ENCODE results near the gene TENT5C. TPM values are rescaled to one million over a fixed set of nuclear protein-coding genes. Genes with fewer than 3 reads are reported as not detected.

Gene TENT5C
- total and polyA plus RNA-seq, 3 experiments from 2014 or later: 3.7 to 12.6 (median 4.1) TPM

- Histone ChIP-seq H3K27ac (ENCODE audit: low read depth, low read length) (no peak overlapping the region), H3K4me1 (ENCODE audit: insufficient read depth, low read length) (peaks cover 95% of the 10 kb centered on the region), H3K36me3 (ENCODE audit: insufficient read depth, low read length) (no peaks in the 10 kb centered on the region), H3K9me3 (ENCODE audit: low read length) (no peaks in the 10 kb centered on the region), H3K4me3 (ENCODE audit: low read length) (peak overlapping the region; percentile 21), H3K27me3 (ENCODE audit: insufficient read depth, low read length, poor library complexity, severe bottlenecking) (no peaks in the 10 kb centered on the region)
- ChIA-PET POLR2A (interaction anchor here (0.9 to 1.8 kb wide), 2 partner anchors 45 to 52 kb away, joined by 3 to 20 read pairs; partner anchors contain the start of gene TENT5C), CTCF (interaction anchor here (1.0 to 4.4 kb wide), 6 partner anchors 9 to 123 kb away, joined by 4 to 43 read pairs (median 10); partner anchors contain the start of gene TENT5C)
- H3K27me3 Mint-ChIP-seq: peaks cover 0 to 5% of the 10 kb centered on the region in 2 donors
- H3K4me1 Mint-ChIP-seq: peaks cover 93 to 98% (median 96%) of the 10 kb centered on the region in 3 donors
- H3K4me3 Mint-ChIP-seq: peak overlapping the region; percentile 11 to 86 (median 72)
- no peak for DNase-seq
- peak overlapping the region; percentile 28 to 99 (median 98) for H3K27ac Mint-ChIP-seq
- H3K9me3 Mint-ChIP-seq: peaks cover 5 to 15% (median 6%) of the 10 kb centered on the region in 5 donors
- peaks cover 0 to 11% (median 0%) of the 10 kb centered on the region in 3 donors for H3K36me3 Mint-ChIP-seq
These were observed 52.3 kb downstream of the TENT5C start for GRCh38 chr1:117657949-117658660.

DNA sequence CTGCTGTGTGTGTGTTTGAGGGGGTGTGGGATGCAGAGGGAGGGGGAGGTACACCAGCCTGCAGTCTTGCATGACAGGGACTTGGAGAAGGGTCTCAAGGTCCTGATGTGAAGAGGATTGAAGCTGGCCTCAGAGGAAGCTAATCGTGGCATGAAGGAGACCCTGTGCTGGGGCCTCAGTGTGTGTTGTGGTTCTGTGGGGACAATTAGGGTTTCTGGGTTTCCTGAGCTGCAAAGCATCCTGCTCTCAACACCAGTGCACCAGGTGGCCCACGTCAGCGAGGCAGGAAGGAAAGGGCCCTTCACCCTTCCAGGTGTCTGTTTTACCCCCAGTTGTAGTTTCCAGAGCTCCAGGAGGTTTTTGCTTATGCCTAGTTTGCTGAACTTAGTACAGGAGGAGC is 52.8 kb downstream of the TENT5C start:
- H3K4me3 Mint-ChIP-seq: peak overlapping the region; percentile 11 to 86 (median 72)
- H3K27me3 Mint-ChIP-seq: peaks cover 0 to 2% of the 10 kb centered on the region in 2 donors
- DNase-seq: peak; percentile 56 to 89 (median 87)
- Histone ChIP-seq H3K4me1 (ENCODE audit: insufficient read depth, low read length) (peaks cover 95% of the 10 kb centered on the region), H3K27me3 (ENCODE audit: insufficient read depth, low read length, poor library complexity, severe bottlenecking) (no peaks in the 10 kb centered on the region), H3K4me3 (ENCODE audit: low read length) (peak overlapping the region; percentile 21), H3K9me3 (ENCODE audit: low read length) (no peaks in the 10 kb centered on the region), H3K27ac (ENCODE audit: low read depth, low read length) (no peak overlapping the region), H3K36me3 (ENCODE audit: insufficient read depth, low read length) (no peaks in the 10 kb centered on the region)
- CTCF ChIA-PET: interaction anchor here (1.0 to 4.4 kb wide), 6 partner anchors 10 to 124 kb away, joined by 4 to 29 read pairs (median 5); partner anchors contain the start of gene TENT5C
- POLR2A ChIA-PET: interaction anchor here (0.9 to 1.8 kb wide), 2 partner anchors 45 to 52 kb away, joined by 3 to 20 read pairs; partner anchors contain the start of gene TENT5C
- H3K27ac Mint-ChIP-seq: peak overlapping the region; percentile 28 to 99 (median 98)
- H3K36me3 Mint-ChIP-seq: peaks cover 0 to 14% (median 0%) of the 10 kb centered on the region in 3 donors
- H3K9me3 Mint-ChIP-seq: peaks cover 5 to 15% (median 6%) of the 10 kb centered on the region in 5 donors
- peaks cover 93 to 98% (median 96%) of the 10 kb centered on the region in 3 donors for H3K4me1 Mint-ChIP-seq

GRCh38 chr1:117659550-117660270 is 53.9 kb downstream of the TENT5C start:
- peak in 1 of 5 donors; percentile 21 for DNase-seq
- peaks cover 0 to 18% (median 0%) of the 10 kb centered on the region in 3 donors for H3K36me3 Mint-ChIP-seq
- H3K4me1 Mint-ChIP-seq: peaks cover 93 to 98% (median 96%) of the 10 kb centered on the region in 3 donors
- peak overlapping the region; percentile 55 to 99 (median 98) for H3K27ac Mint-ChIP-seq
- no peaks in the 10 kb centered on the region for H3K27me3 ChIP-seq (ENCODE audit: insufficient read depth, low read length, poor library complexity, severe bottlenecking)
- ChIA-PET POLR2A (interaction anchor here (1.3 to 3.5 kb wide), 3 partner anchors 50 to 53 kb away, joined by 4 to 23 read pairs (median 20); partner anchors contain the start of gene TENT5C), CTCF (interaction anchor here (1.4 to 4.0 kb wide), 4 partner anchors 13 to 125 kb away, joined by 4 to 15 read pairs (median 5); no protein-coding TSS in a partner anchor)
- peak overlapping the region; percentile 1 for H3K27ac ChIP-seq (ENCODE audit: low read depth, low read length)
- peak overlapping the region; percentile 20 for H3K4me3 ChIP-seq (ENCODE audit: low read length)
- H3K27me3 Mint-ChIP-seq: peaks cover 0 to 2% of the 10 kb centered on the region in 2 donors
- H3K4me1 ChIP-seq (ENCODE audit: insufficient read depth, low read length): peaks cover 93% of the 10 kb centered on the region
- H3K4me3 Mint-ChIP-seq: peak overlapping the region in 6 of 7 donors; percentile 59 to 86 (median 74)
- H3K36me3 ChIP-seq (ENCODE audit: insufficient read depth, low read length): no peaks in the 10 kb centered on the region
- peaks cover 5 to 15% (median 9%) of the 10 kb centered on the region in 5 donors for H3K9me3 Mint-ChIP-seq
- H3K9me3 ChIP-seq (ENCODE audit: low read length): no peaks in the 10 kb centered on the region

DNA sequence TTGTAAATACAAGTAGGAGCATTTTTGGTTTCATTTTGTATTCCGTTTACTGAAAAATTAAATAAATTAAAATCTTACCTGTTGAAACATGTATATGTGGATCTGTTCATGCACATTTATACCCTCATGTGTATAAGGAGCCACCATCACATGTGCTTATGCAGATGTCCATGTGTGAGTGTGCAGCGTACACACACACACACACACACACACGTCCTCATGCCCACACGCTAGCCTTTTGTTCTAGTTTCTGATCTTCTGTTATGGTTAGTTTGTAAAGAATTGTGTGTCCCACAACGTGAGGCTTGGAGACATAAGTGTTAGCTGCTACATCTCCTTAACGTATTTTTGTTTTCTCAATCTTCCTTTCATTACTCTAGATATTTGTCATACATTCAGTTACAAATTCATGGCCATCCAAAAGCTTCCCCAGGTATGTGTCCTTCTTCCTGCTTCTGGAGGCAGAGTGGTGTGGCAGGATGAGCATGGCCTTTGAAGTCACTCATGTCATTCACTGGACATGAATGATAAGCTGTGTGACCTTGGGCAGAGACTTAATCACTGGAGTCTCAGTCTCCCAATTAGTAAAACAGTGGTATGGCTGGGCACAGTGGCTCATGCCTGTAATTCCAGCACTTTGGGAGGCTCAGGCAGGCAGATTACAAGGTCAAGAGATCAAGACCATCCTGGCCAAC is 54.6 kb downstream of the TENT5C start:
- peak overlapping the region; percentile 8 for H3K27ac ChIP-seq (ENCODE audit: low read depth, low read length)
- H3K4me1 ChIP-seq (ENCODE audit: insufficient read depth, low read length): peaks cover 93% of the 10 kb centered on the region
- peak overlapping the region; percentile 79 to 99 (median 98) for H3K27ac Mint-ChIP-seq
- H3K36me3 Mint-ChIP-seq: peaks cover 0 to 18% (median 0%) of the 10 kb centered on the region in 3 donors
- H3K4me1 Mint-ChIP-seq: peaks cover 91 to 98% (median 96%) of the 10 kb centered on the region in 3 donors
- POLR2A ChIA-PET: interaction anchor here (0.6 to 3.5 kb wide), 3 partner anchors 51 to 534 kb away, joined by 3 to 23 read pairs (median 4); partner anchors contain the start of gene TENT5C
- H3K9me3 Mint-ChIP-seq: peaks cover 5 to 15% (median 9%) of the 10 kb centered on the region in 5 donors
- H3K27me3 Mint-ChIP-seq: peaks cover 0 to 2% of the 10 kb centered on the region in 2 donors
- H3K4me3 Mint-ChIP-seq: peak overlapping the region; percentile 74 to 91 (median 77)
- CTCF ChIA-PET: interaction anchor here (1.0 to 5.0 kb wide), 7 partner anchors 13 to 126 kb away, joined by 3 to 21 read pairs (median 6); partner anchors contain the start of gene TENT5C
- no peaks in the 10 kb centered on the region for H3K27me3 ChIP-seq (ENCODE audit: insufficient read depth, low read length, poor library complexity, severe bottlenecking)
- no peaks in the 10 kb centered on the region for H3K9me3 ChIP-seq (ENCODE audit: low read length)
- H3K36me3 ChIP-seq (ENCODE audit: insufficient read depth, low read length): no peaks in the 10 kb centered on the region
- no peak for DNase-seq
- H3K4me3 ChIP-seq (ENCODE audit: low read length): no peak overlapping the region

DNA sequence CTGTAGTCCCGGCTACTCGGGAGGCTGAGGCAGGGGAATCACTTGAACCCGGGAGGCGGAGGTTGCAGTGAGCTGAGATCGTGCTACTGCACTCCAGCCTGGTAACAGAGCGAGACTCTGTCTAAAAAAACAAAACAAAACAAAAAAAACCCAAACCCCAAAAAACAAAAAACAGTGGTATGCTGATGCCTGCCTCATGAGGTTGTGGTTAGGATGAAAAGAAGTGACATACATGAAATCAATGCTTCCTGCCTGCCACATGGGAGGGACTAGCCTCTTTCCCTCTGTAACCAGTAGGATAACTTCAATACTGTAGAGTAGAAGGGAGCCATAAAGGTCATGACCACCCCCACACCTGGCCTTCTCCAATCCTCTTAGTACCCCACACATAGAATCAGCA is 55.2 kb downstream of the TENT5C start:
- POLR2A ChIA-PET: interaction anchor here (0.6 to 3.5 kb wide), 2 partner anchors 54 to 534 kb away, joined by 3 to 23 read pairs; partner anchors contain the start of gene TENT5C
- no peaks in the 10 kb centered on the region for H3K9me3 ChIP-seq (ENCODE audit: low read length)
- H3K4me1 Mint-ChIP-seq: peaks cover 91 to 98% (median 96%) of the 10 kb centered on the region in 3 donors
- peaks cover 0 to 2% of the 10 kb centered on the region in 2 donors for H3K27me3 Mint-ChIP-seq
- peak overlapping the region; percentile 74 to 91 (median 77) for H3K4me3 Mint-ChIP-seq
- peak in 4 of 5 donors; percentile 28 to 86 (median 78) for DNase-seq
- peaks cover 92% of the 10 kb centered on the region for H3K4me1 ChIP-seq (ENCODE audit: insufficient read depth, low read length)
- peak overlapping the region; percentile 8 for H3K27ac ChIP-seq (ENCODE audit: low read depth, low read length)
- H3K36me3 Mint-ChIP-seq: peaks cover 0 to 18% (median 0%) of the 10 kb centered on the region in 3 donors
- H3K27me3 ChIP-seq (ENCODE audit: insufficient read depth, low read length, poor library complexity, severe bottlenecking): no peaks in the 10 kb centered on the region
- CTCF ChIA-PET: interaction anchor here (1.0 to 5.0 kb wide), 6 partner anchors 11 to 126 kb away, joined by 3 to 21 read pairs (median 10); partner anchors contain the start of gene TENT5C
- peaks cover 5 to 15% (median 9%) of the 10 kb centered on the region in 5 donors for H3K9me3 Mint-ChIP-seq
- H3K27ac Mint-ChIP-seq: peak overlapping the region; percentile 79 to 99 (median 98)
- H3K36me3 ChIP-seq (ENCODE audit: insufficient read depth, low read length): no peaks in the 10 kb centered on the region
- H3K4me3 ChIP-seq (ENCODE audit: low read length): no peak overlapping the region

GRCh38 chr1:117662667-117663066 is 56.8 kb downstream of the TENT5C start:
- ChIA-PET POLR2A (interaction anchor here (3.5 kb wide), 1 partner anchor 56 kb away, joined by 23 read pairs; the partner anchor contains the start of gene TENT5C), CTCF (interaction anchor here (1.2 to 5.0 kb wide), 4 partner anchors 12 to 150 kb away, joined by 4 to 21 read pairs (median 12); partner anchors contain the start of gene TENT5C)
- Histone ChIP-seq H3K4me1 (ENCODE audit: insufficient read depth, low read length) (peaks cover 77% of the 10 kb centered on the region), H3K36me3 (ENCODE audit: insufficient read depth, low read length) (no peaks in the 10 kb centered on the region), H3K9me3 (ENCODE audit: low read length) (no peaks in the 10 kb centered on the region), H3K4me3 (ENCODE audit: low read length) (no peak overlapping the region), H3K27ac (ENCODE audit: low read depth, low read length) (no peak overlapping the region), H3K27me3 (ENCODE audit: insufficient read depth, low read length, poor library complexity, severe bottlenecking) (no peaks in the 10 kb centered on the region)
- H3K27me3 Mint-ChIP-seq: peaks cover 0 to 2% of the 10 kb centered on the region in 2 donors
- peaks cover 0 to 18% (median 0%) of the 10 kb centered on the region in 3 donors for H3K36me3 Mint-ChIP-seq
- H3K4me3 Mint-ChIP-seq: peak overlapping the region in 1 of 7 donors; percentile 25
- DNase-seq: no peak
- H3K4me1 Mint-ChIP-seq: peaks cover 85 to 98% (median 93%) of the 10 kb centered on the region in 3 donors
- peak overlapping the region; percentile 91 to 99 (median 98) for H3K27ac Mint-ChIP-seq
- H3K9me3 Mint-ChIP-seq: peaks cover 5 to 15% (median 9%) of the 10 kb centered on the region in 5 donors

All from CD8-positive, alpha-beta memory T cell (primary cell).